ENCODE measurements around the gene UPK3A. TPM values are rescaled to one million over a fixed set of nuclear protein-coding genes. Genes with fewer than 3 reads are reported as not detected.

UPK3A gene
- total RNA-seq, 2 experiments from 2014 or later = not detected

GRCh38 chr22:45308391-45308956, 23.7 kb downstream of the UPK3A start:
- H3K27ac Mint-ChIP-seq = peak overlapping the region; percentile 94
- peaks cover 35% of the 10 kb centered on the region for H3K4me1 Mint-ChIP-seq (ENCODE audit: low read depth)
- DNase-seq (no peak), ATAC-seq (no peak)
- no peaks in the 10 kb centered on the region for H3K27me3 Mint-ChIP-seq (ENCODE audit: low read depth)
- H3K4me3 Mint-ChIP-seq = peak overlapping the region; percentile 74
- POLR2A ChIA-PET = interaction anchor here (0.6 to 0.7 kb wide), 3 partner anchors 9 to 1718 kb away, joined by 3 read pairs; no protein-coding TSS in a partner anchor
- no peaks in the 10 kb centered on the region for H3K9me3 Mint-ChIP-seq (ENCODE audit: insufficient read depth)
- CTCF ChIA-PET = no interaction called here
- H3K36me3 Mint-ChIP-seq (ENCODE audit: low read depth) = peaks cover 19% of the 10 kb centered on the region

DNA sequence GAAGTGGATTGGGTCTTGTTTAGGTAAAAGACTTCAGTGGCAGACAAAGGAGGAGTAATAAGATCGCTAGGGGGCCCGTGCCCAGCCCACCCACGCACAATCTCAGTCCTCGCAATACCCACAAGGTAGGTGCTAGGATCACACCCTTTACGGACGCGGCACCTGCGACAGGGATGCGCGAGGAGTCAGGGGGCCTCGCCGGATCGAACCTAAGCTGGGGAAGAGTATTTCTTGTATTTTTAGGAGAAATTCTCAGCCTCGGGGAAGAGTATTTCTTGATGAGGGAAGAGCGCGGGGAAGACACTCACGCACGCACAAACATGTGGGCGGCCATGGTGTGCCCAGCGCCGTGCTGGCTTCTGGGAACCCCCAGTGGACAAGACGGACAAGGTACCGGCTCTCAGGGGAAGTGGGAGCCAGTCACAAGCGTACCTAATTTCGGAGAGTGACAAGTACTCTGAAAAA, 24.2 kb downstream of the UPK3A start:
- Mint-ChIP-seq H3K9me3 (ENCODE audit: insufficient read depth) (no peaks in the 10 kb centered on the region), H3K4me3 (peak overlapping the region; percentile 74), H3K27ac (peak overlapping the region; percentile 94), H3K27me3 (ENCODE audit: low read depth) (no peaks in the 10 kb centered on the region), H3K4me1 (ENCODE audit: low read depth) (peaks cover 38% of the 10 kb centered on the region), H3K36me3 (ENCODE audit: low read depth) (peaks cover 19% of the 10 kb centered on the region)
- ChIA-PET POLR2A (interaction anchor here (0.6 kb wide), 1 partner anchor 180 kb away, joined by 3 read pairs; no protein-coding TSS in a partner anchor), CTCF (no interaction called here)
- DNase-seq (no peak), ATAC-seq (no peak)

DNA sequence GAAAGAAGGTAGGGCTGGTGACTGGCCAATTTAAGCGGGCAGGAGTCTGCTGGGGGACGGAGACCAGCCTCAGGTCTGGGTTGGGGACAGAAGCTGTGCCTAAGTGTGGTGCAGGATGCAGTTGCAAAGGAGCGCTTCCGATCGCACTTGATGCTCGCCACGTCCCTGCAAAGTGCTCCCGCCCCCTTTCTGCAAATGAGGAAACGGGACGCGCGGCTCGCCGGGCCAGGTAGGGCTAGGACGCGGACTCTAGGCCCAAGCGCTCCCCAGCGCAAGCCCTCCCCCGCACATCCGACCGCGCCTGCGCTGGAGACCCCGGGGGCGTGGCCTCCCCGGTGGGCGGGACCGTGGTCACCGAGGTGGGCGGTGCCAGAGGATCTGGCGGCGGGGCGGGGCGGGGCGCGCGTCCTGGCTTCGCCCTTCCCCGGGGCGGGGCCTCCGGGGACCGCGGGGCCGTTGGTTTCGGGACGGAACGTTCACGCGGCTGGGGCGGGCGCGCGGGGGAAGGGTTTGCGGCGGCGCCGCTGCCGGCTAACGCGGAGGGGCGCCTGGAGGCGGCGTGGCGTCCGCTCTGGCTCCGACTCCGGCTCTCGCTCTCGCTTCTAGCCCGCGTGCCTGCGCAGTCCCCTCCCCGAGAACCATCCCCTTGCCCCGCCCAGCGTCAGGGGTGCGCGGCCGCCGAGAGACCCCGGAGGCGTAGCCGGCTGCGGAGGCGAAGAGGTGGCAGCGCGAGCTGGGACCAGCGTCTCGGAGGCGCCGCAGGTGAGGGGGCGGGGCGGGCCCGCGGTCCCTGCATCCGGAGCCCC, 24.9 kb downstream of the UPK3A start, which contains the start of gene FAM118A:
Gene FAM118A, plus strand, starts transcription at position 513 of the 806 bp plus-strand sequence. CDS start 12,446 bp downstream, outside the sequence.
- peak; percentile 86 for ATAC-seq
- peak; percentile 95 for DNase-seq
- POLR2A ChIA-PET = interaction anchor here (2.3 kb wide), 1 partner anchor 104 kb away, joined by 8 read pairs; the partner anchor contains the start of genes RIBC2 and SMC1B
- H3K27ac Mint-ChIP-seq = peak within 1 kb of the TSS; percentile 94
- CTCF ChIA-PET = interaction anchor here (0.5 kb wide), 1 partner anchor 20 kb away, joined by 3 read pairs; no protein-coding TSS in a partner anchor
- H3K9me3 Mint-ChIP-seq (ENCODE audit: insufficient read depth) = no peaks in the 10 kb centered on the region
- H3K4me3 Mint-ChIP-seq = peak within 1 kb of the TSS; percentile 82
- H3K36me3 Mint-ChIP-seq (ENCODE audit: low read depth) = peaks cover 21% of the 10 kb centered on the region
- peaks cover 41% of the 10 kb centered on the region for H3K4me1 Mint-ChIP-seq (ENCODE audit: low read depth)
- no peaks in the 10 kb centered on the region for H3K27me3 Mint-ChIP-seq (ENCODE audit: low read depth)

DNA sequence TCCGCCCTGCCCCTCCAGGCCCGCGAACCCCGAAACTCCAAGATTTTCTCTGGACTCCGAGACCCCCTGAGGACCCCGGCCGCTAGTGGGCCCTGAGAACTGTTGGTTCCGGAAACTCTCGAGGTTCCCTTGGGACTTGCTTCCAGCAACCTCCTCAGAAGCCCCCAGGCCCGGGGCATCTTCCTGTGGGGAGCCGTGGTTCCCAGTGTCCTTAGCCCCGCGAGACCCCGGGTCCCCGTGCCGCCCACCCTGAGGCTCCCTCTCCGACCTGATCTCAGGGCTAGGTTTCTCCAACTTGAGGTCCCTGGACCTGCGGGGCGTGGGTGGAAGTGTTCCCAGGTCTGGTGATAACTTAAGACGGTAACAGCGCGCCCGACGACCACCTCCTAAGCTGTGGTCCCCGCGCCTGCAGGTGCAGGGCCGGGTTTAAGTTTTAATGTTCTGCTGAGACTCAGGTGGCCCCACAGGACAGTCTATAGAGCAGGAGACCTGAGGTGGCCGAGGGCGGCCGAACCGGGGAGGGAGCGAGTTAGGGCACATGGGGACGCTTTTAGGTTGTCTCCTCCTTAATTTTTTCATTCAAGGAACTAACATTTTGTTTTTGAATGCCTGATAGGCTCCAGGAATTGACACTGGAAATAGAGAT, 25.7 kb downstream of the UPK3A start:
- CTCF ChIA-PET = no interaction called here
- peaks cover 21% of the 10 kb centered on the region for H3K36me3 Mint-ChIP-seq (ENCODE audit: low read depth)
- peak overlapping the region; percentile 79 for H3K27ac Mint-ChIP-seq
- H3K27me3 Mint-ChIP-seq (ENCODE audit: low read depth) = no peaks in the 10 kb centered on the region
- no peaks in the 10 kb centered on the region for H3K9me3 Mint-ChIP-seq (ENCODE audit: insufficient read depth)
- DNase-seq = peak; percentile 29
- H3K4me1 Mint-ChIP-seq (ENCODE audit: low read depth) = peaks cover 46% of the 10 kb centered on the region
- POLR2A ChIA-PET = interaction anchor here (0.7 to 2.3 kb wide), 4 partner anchors 15 to 124 kb away, joined by 3 to 8 read pairs (median 5); partner anchors contain the start of genes RIBC2 and SMC1B
- H3K4me3 Mint-ChIP-seq = peak overlapping the region; percentile 82
- no peak for ATAC-seq

GRCh38 chr22:45310977-45311531, 26.3 kb downstream of the UPK3A start:
- ChIA-PET POLR2A (interaction anchor here (0.7 to 2.3 kb wide), 5 partner anchors 16 to 147 kb away, joined by 3 to 8 read pairs (median 3); partner anchors contain the start of genes NUP50, RIBC2 and SMC1B), CTCF (no interaction called here)
- Mint-ChIP-seq H3K36me3 (ENCODE audit: low read depth) (peaks cover 21% of the 10 kb centered on the region), H3K9me3 (ENCODE audit: insufficient read depth) (no peaks in the 10 kb centered on the region), H3K27ac (peak overlapping the region; percentile 79), H3K27me3 (ENCODE audit: low read depth) (no peaks in the 10 kb centered on the region), H3K4me3 (peak overlapping the region; percentile 82), H3K4me1 (ENCODE audit: low read depth) (peaks cover 52% of the 10 kb centered on the region)
- no peak for DNase-seq
- ATAC-seq = no peak

DNA sequence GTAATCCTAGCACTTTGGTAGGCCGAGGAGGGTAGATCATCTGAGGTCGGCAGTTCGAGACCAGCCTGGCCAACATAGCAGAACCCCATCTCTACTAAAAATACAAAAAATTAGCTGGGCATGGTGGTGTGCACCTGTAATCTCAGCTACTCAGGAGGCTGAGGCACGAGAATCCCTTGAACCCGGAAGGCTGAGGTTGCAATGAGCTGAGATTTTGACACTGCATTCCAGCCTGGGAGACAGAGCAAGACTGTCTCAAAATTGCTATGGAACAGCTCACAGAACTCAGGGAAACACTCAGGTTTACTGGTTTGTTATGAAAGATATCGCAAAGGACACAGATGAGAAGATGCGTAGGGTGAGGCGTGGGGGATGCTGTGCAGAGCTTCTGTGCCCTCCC, 27.7 kb downstream of the UPK3A start:
- DNase-seq = no peak
- Mint-ChIP-seq H3K27me3 (ENCODE audit: low read depth) (no peaks in the 10 kb centered on the region), H3K27ac (no peak overlapping the region), H3K9me3 (ENCODE audit: insufficient read depth) (no peaks in the 10 kb centered on the region), H3K4me1 (ENCODE audit: low read depth) (peaks cover 61% of the 10 kb centered on the region), H3K36me3 (ENCODE audit: low read depth) (peaks cover 21% of the 10 kb centered on the region), H3K4me3 (no peak overlapping the region)
- ATAC-seq = no peak
- ChIA-PET CTCF (no interaction called here), POLR2A (interaction anchor here (1.2 kb wide), 1 partner anchor 50 kb away, joined by 3 read pairs; no protein-coding TSS in a partner anchor)

DNA sequence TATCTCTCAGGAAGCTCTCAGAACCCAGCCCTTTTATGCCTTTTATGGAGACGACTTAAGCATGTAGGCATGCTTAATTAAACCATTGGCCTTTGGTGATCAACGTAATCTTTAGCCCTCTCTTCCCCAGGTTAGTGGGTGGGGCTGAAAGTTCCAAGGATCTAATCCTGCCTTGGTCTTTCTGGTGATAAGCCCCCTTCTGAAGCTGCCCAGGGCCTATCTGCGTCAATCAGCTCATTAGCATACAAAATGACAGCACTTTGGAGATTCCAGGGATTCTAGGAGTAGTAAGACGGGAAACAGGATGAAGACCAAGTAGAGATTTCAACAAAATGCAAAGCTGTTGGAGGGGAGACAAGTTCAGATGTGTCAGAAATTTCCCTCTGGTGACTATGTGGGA, 28.1 kb downstream of the UPK3A start:
- no peaks in the 10 kb centered on the region for H3K27me3 Mint-ChIP-seq (ENCODE audit: low read depth)
- no peak for ATAC-seq
- H3K4me3 Mint-ChIP-seq = no peak overlapping the region
- H3K36me3 Mint-ChIP-seq (ENCODE audit: low read depth) = peaks cover 22% of the 10 kb centered on the region
- CTCF ChIA-PET = no interaction called here
- no peaks in the 10 kb centered on the region for H3K9me3 Mint-ChIP-seq (ENCODE audit: insufficient read depth)
- POLR2A ChIA-PET = interaction anchor here (1.2 kb wide), 1 partner anchor 49 kb away, joined by 3 read pairs; no protein-coding TSS in a partner anchor
- H3K4me1 Mint-ChIP-seq (ENCODE audit: low read depth) = peaks cover 65% of the 10 kb centered on the region
- H3K27ac Mint-ChIP-seq = no peak overlapping the region
- DNase-seq = no peak

- H3K27me3 Mint-ChIP-seq (ENCODE audit: low read depth) = no peaks in the 10 kb centered on the region
- peaks cover 24% of the 10 kb centered on the region for H3K36me3 Mint-ChIP-seq (ENCODE audit: low read depth)
- H3K9me3 Mint-ChIP-seq (ENCODE audit: insufficient read depth) = no peaks in the 10 kb centered on the region
- POLR2A ChIA-PET = no interaction called here
- no peak overlapping the region for H3K27ac Mint-ChIP-seq
- no peak overlapping the region for H3K4me3 Mint-ChIP-seq
- DNase-seq (no peak), ATAC-seq (no peak)
- peaks cover 70% of the 10 kb centered on the region for H3K4me1 Mint-ChIP-seq (ENCODE audit: low read depth)
- CTCF ChIA-PET = no interaction called here
Observed at GRCh38 chr22:45314054-45314721, 29.4 kb downstream of the UPK3A start.

DNA sequence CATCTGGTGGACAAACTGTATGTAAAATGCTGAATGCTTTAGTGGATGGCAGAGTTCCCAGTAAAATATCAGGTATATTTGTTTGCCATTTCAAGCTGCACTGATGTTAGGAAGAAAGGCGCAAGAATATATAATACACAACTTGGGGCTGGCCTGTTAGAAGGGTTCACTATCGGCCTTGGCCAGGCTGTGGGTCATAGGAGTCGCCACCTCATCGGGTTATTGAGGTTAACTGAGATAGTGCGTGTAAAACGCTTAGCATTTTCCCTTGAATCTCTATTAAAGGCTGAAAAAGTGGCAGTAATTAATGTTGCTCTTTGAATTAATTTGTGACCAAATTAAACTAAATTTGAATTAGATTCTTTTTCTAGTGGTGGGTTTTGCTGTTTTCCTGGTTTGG, 30.0 kb downstream of the UPK3A start:
- no peaks in the 10 kb centered on the region for H3K9me3 Mint-ChIP-seq (ENCODE audit: insufficient read depth)
- no peak overlapping the region for H3K4me3 Mint-ChIP-seq
- H3K27ac Mint-ChIP-seq = no peak overlapping the region
- no peak for ATAC-seq
- H3K27me3 Mint-ChIP-seq (ENCODE audit: low read depth) = no peaks in the 10 kb centered on the region
- DNase-seq = no peak
- ChIA-PET CTCF (no interaction called here), POLR2A (interaction anchor here (0.7 kb wide), 1 partner anchor 1290 kb away, joined by 3 read pairs; no protein-coding TSS in a partner anchor)
- H3K36me3 Mint-ChIP-seq (ENCODE audit: low read depth) = peaks cover 25% of the 10 kb centered on the region
- H3K4me1 Mint-ChIP-seq (ENCODE audit: low read depth) = peaks cover 73% of the 10 kb centered on the region

DNA sequence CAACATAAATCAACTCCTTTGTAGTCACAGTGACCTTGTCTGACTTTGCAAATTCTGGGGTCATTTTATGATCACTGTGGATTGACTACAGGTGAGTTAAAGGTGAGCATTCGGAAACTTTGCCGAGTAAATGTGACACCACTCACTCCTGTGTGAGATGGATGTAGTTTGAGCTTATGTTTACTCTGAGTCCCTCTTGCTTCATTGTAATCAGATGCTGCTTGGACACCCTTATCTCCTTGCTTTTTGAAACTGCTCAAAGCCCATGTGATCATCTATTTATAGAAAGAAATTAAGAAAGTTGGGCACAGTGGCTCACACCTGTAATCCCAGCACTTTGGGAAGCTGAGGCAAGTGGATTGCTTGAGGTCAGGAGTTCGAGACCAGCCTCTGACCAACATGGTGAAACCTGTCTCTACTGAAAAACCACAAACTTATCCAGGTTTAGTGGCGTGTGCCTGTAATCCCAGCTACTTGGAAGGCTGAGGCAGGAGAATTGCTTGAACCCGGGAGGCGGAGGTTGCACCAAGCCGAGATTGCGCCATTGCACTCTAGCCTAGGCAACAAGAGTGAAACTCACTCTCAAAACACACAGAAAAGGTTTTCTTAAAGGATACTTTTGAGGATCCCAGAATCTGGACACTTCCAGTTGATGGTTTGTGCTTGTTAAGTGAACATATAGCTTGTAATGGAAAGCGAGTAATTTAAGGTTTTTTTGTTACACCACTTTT, 32.2 kb downstream of the UPK3A start:
- ATAC-seq (no peak), DNase-seq (no peak)
- Mint-ChIP-seq H3K27me3 (ENCODE audit: low read depth) (no peaks in the 10 kb centered on the region), H3K4me3 (peak overlapping the region; percentile 80), H3K36me3 (ENCODE audit: low read depth) (peaks cover 18% of the 10 kb centered on the region), H3K9me3 (ENCODE audit: insufficient read depth) (no peaks in the 10 kb centered on the region), H3K4me1 (ENCODE audit: low read depth) (peaks cover 75% of the 10 kb centered on the region), H3K27ac (peak overlapping the region; percentile 99)
- ChIA-PET CTCF (interaction anchor here (1.0 to 2.0 kb wide), 5 partner anchors 17 to 153 kb away, joined by 3 to 8 read pairs (median 5); partner anchors contain the start of gene NUP50), POLR2A (interaction anchor here (0.6 to 3.7 kb wide), 3 partner anchors 17 to 97 kb away, joined by 3 to 18 read pairs (median 3); partner anchors contain the start of genes RIBC2 and SMC1B)
